ENCODE measurements around the gene TAX1BP1.

DNA sequence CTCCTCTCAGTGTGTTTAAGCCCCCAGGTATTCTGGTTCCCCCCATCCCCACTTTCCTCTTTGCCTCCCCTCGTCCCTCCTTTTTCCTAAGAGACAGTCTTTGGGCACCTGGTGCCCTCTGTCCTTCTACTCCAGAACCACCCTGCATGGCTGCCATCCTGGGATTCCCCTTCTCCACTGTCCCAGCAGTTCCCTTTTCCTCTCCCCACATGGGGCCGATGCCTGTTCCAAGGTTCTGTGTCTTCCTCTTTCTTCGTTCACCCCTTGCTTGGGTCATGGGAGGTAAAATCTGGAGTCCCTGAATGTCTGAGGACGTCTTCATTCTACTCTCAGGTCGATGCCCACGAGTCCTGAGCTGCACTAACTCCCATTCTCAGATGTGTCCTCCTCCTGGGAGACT, 120.8 kb downstream of the TAX1BP1 start:
- TF ChIP-seq, protein P1, sequence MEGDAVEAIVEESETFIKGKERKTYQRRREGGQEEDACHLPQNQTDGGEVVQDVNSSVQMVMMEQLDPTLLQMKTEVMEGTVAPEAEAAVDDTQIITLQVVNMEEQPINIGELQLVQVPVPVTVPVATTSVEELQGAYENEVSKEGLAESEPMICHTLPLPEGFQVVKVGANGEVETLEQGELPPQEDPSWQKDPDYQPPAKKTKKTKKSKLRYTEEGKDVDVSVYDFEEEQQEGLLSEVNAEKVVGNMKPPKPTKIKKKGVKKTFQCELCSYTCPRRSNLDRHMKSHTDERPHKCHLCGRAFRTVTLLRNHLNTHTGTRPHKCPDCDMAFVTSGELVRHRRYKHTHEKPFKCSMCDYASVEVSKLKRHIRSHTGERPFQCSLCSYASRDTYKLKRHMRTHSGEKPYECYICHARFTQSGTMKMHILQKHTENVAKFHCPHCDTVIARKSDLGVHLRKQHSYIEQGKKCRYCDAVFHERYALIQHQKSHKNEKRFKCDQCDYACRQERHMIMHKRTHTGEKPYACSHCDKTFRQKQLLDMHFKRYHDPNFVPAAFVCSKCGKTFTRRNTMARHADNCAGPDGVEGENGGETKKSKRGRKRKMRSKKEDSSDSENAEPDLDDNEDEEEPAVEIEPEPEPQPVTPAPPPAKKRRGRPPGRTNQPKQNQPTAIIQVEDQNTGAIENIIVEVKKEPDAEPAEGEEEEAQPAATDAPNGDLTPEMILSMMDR (conservative IDR thresholded peaks at IDR 0.05), result no peak
- TF ChIP-seq ZFX (IDR thresholded peaks at IDR 0.05), result no peak

All from C4-2B (cell line).